ENCODE data around the gene WDR53. TPM values are rescaled to one million over a fixed set of nuclear protein-coding genes. Genes with fewer than 3 reads are reported as not detected.

Gene WDR53
- total RNA-seq, 1 donor from 2014 or later, result 11.0 TPM

GRCh38 chr3:196541684-196542445, 26.5 kb downstream of the WDR53 start:
- Mint-ChIP-seq H3K9me3 (ENCODE audit: unreplicated experiment) (no peaks in the 10 kb centered on the region), H3K4me1 (ENCODE audit: low read depth, unreplicated experiment) (no peaks in the 10 kb centered on the region), H3K4me3 (ENCODE audit: unreplicated experiment) (no peak overlapping the region), H3K27me3 (ENCODE audit: low read depth, unreplicated experiment) (no peaks in the 10 kb centered on the region), H3K27ac (ENCODE audit: unreplicated experiment) (no peak overlapping the region), H3K36me3 (ENCODE audit: low read depth, unreplicated experiment) (no peaks in the 10 kb centered on the region)
- H3K4me1 ChIP-seq (ENCODE audit: insufficient read depth, low read length), result no peaks in the 10 kb centered on the region
- no peak overlapping the region for H3K4me2 ChIP-seq (ENCODE audit: low read length)
- FAIRE-seq, result no peak
- no peak overlapping the region for H3K4me3 ChIP-seq (ENCODE audit: insufficient read depth, low read depth, low read length)
- H4K20me1 ChIP-seq (ENCODE audit: insufficient read depth, low read length), result no peaks in the 10 kb centered on the region
- DNase-seq (ENCODE audit: low read depth), result no peak
- H3K9ac ChIP-seq (ENCODE audit: low read length), result no peak overlapping the region
- H3K36me3 ChIP-seq (ENCODE audit: insufficient read depth, low read length), result no peaks in the 10 kb centered on the region
- H3K79me2 ChIP-seq (ENCODE audit: insufficient read depth, low read length), result no peaks in the 10 kb centered on the region
- no peak overlapping the region for H3K27ac ChIP-seq (ENCODE audit: low read depth, low read length)
- TF ChIP-seq CTCF (IDR thresholded peaks at IDR 0.05; ENCODE audit: insufficient read depth, low read depth, low read length), result no peak
- no peak for TF ChIP-seq EZH2 (IDR thresholded peaks at IDR 0.05; ENCODE audit: insufficient read depth, low read length)
- H3K9me3 ChIP-seq (ENCODE audit: insufficient read depth, low read depth, low read length), result no peaks in the 10 kb centered on the region
- H3K27me3 ChIP-seq (ENCODE audit: insufficient read depth, low read length), result no peaks in the 10 kb centered on the region
- no peak overlapping the region for H2AFZ ChIP-seq (ENCODE audit: low read depth, low read length)

GRCh38 chr3:196537319-196537984, 30.9 kb downstream of the WDR53 start:
- no peak overlapping the region for H3K27ac Mint-ChIP-seq (ENCODE audit: unreplicated experiment)
- FAIRE-seq, result no peak

More at GRCh38 chr3:196537319-196537984, 30.9 kb downstream of the WDR53 start:
- peak; percentile 53 for TF ChIP-seq CTCF (IDR thresholded peaks at IDR 0.05; ENCODE audit: insufficient read depth, low read depth, low read length)
- no peak for TF ChIP-seq EZH2 (IDR thresholded peaks at IDR 0.05; ENCODE audit: insufficient read depth, low read length)
- H3K9ac ChIP-seq (ENCODE audit: low read length), result no peak overlapping the region
- no peaks in the 10 kb centered on the region for H3K9me3 ChIP-seq (ENCODE audit: insufficient read depth, low read depth, low read length)
- H3K27me3 ChIP-seq (ENCODE audit: insufficient read depth, low read length), result no peaks in the 10 kb centered on the region
- no peak overlapping the region for H3K4me3 Mint-ChIP-seq (ENCODE audit: unreplicated experiment)
- no peaks in the 10 kb centered on the region for H3K36me3 Mint-ChIP-seq (ENCODE audit: low read depth, unreplicated experiment)
- H3K4me1 ChIP-seq (ENCODE audit: insufficient read depth, low read length), result no peaks in the 10 kb centered on the region
- DNase-seq (ENCODE audit: low read depth), result no peak
- no peaks in the 10 kb centered on the region for H4K20me1 ChIP-seq (ENCODE audit: insufficient read depth, low read length)
- H3K4me1 Mint-ChIP-seq (ENCODE audit: low read depth, unreplicated experiment), result no peaks in the 10 kb centered on the region
- no peak overlapping the region for H3K4me2 ChIP-seq (ENCODE audit: low read length)
- H3K27me3 Mint-ChIP-seq (ENCODE audit: low read depth, unreplicated experiment), result no peaks in the 10 kb centered on the region
- H3K9me3 Mint-ChIP-seq (ENCODE audit: unreplicated experiment), result no peaks in the 10 kb centered on the region
- no peaks in the 10 kb centered on the region for H3K79me2 ChIP-seq (ENCODE audit: insufficient read depth, low read length)
- H3K36me3 ChIP-seq (ENCODE audit: insufficient read depth, low read length), result no peaks in the 10 kb centered on the region
- H2AFZ ChIP-seq (ENCODE audit: low read depth, low read length), result no peak overlapping the region
- no peak overlapping the region for H3K4me3 ChIP-seq (ENCODE audit: insufficient read depth, low read depth, low read length)
- H3K27ac ChIP-seq (ENCODE audit: low read depth, low read length), result no peak overlapping the region

All from astrocyte (in vitro differentiated cells and primary cell).